ENCODE measurements around the gene PDIA5.
A peak's percentile ranks its signal among the peaks of the same experiment; 100 is the strongest.

PDIA5 gene

GRCh38 chr3:123042413-123042812, 24.4 kb upstream of the PDIA5 start:
- DNase-seq (ENCODE audit: low spot score) = no peak

GRCh38 chr3:123044981-123045763, 21.7 kb upstream of the PDIA5 start:
- no peak for DNase-seq (ENCODE audit: low spot score)

- no peak for DNase-seq (ENCODE audit: low spot score)
Observed at GRCh38 chr3:123046262-123047061, 20.4 kb upstream of the PDIA5 start.

GRCh38 chr3:123047062-123047319, 19.8 kb upstream of the PDIA5 start:
- DNase-seq (ENCODE audit: low spot score) = no peak

- no peak for DNase-seq (ENCODE audit: low spot score)
Observed at GRCh38 chr3:123048480-123049237, 18.2 kb upstream of the PDIA5 start.

- no peak for DNase-seq (ENCODE audit: low spot score)
Observed at GRCh38 chr3:123050666-123051065, 16.2 kb upstream of the PDIA5 start.

GRCh38 chr3:123053107-123053506, 13.7 kb upstream of the PDIA5 start:
- DNase-seq (ENCODE audit: low spot score) = no peak

GRCh38 chr3:123054109-123054778, 12.6 kb upstream of the PDIA5 start:
- no peak for DNase-seq (ENCODE audit: low spot score)

- DNase-seq (ENCODE audit: low spot score) = no peak
Observed at GRCh38 chr3:123054931-123055330, 11.9 kb upstream of the PDIA5 start.

- DNase-seq (ENCODE audit: low spot score) = no peak
Observed at GRCh38 chr3:123055352-123055751, 11.5 kb upstream of the PDIA5 start.

- DNase-seq (ENCODE audit: low spot score) = no peak
Observed at GRCh38 chr3:123058505-123058904, 8.3 kb upstream of the PDIA5 start.

GRCh38 chr3:123060054-123060453, 6.8 kb upstream of the PDIA5 start:
- DNase-seq (ENCODE audit: low spot score) = no peak

- no peak for DNase-seq (ENCODE audit: low spot score)
Observed at GRCh38 chr3:123061856-123062255, 5.0 kb upstream of the PDIA5 start.

- DNase-seq (ENCODE audit: low spot score) = no peak
Observed at GRCh38 chr3:123063034-123063433, 3.8 kb upstream of the PDIA5 start.

GRCh38 chr3:123064506-123064905, 2.3 kb upstream of the PDIA5 start:
- DNase-seq (ENCODE audit: low spot score) = no peak

GRCh38 chr3:123064914-123065313, 1.9 kb upstream of the PDIA5 start:
- DNase-seq (ENCODE audit: low spot score) = no peak

GRCh38 chr3:123066599-123066895, 278 bp upstream of the PDIA5 start:
- no peak for DNase-seq (ENCODE audit: low spot score)

GRCh38 chr3:123067689-123068600, 1.1 kb downstream of the PDIA5 start:
- peak; percentile 62 for DNase-seq (ENCODE audit: low spot score)

- peak; percentile 44 for DNase-seq (ENCODE audit: low spot score)
Observed at GRCh38 chr3:123068601-123069381, 2.0 kb downstream of the PDIA5 start.

GRCh38 chr3:123070510-123070909, 3.7 kb downstream of the PDIA5 start:
- DNase-seq (ENCODE audit: low spot score) = no peak

GRCh38 chr3:123071146-123071545, 4.3 kb downstream of the PDIA5 start:
- DNase-seq (ENCODE audit: low spot score) = no peak
